GM21723 (cell line): ENCODE data around the gene CLSTN2.

Experiments
- ATAC-seq: cut with Tn5 transposase; IDR thresholded peaks from one replicate; pipeline ENCODE4 v1.9.1; 2021; ENCODE audit warnings: mild to moderate bottlenecking, moderate library complexity; ENCODE audit not compliant: unreplicated experiment

The CLSTN2 gene

GRCh38 chr3:140610544-140610943, 675.6 kb downstream of the CLSTN2 start:
- no peak for ATAC-seq

GRCh38 chr3:140614001-140614400, 679.0 kb downstream of the CLSTN2 start:
- ATAC-seq, result no peak

- ATAC-seq, result no peak
These were observed 682.1 kb downstream of the CLSTN2 start for GRCh38 chr3:140617135-140617534.

- ATAC-seq, result no peak
These were observed 691.9 kb downstream of the CLSTN2 start for GRCh38 chr3:140626856-140627255.
